Measurements from ENCODE around the gene CIDEB. TPM values are rescaled to one million over a fixed set of nuclear protein-coding genes. Genes with fewer than 3 reads are reported as not detected.
A peak's percentile ranks its signal among the peaks of the same experiment; 100 is the strongest.

Gene CIDEB
- total and polyA plus RNA-seq, 2 of the 4 experiments (the other 2 are of a cell fraction) = under 0.01 to 0.19 TPM

GRCh38 chr14:24353559-24354481, 46.0 kb upstream of the CIDEB start:
- H2BK20ac ChIP-seq (ENCODE audit: low read depth, low read length) = peak overlapping the region; percentile 64; the same call in 1 of the 2 replicates
- intact Hi-C loops (cut with micrococcal nuclease) (loop anchor here (1.0 kb wide), 1 partner anchor 11 kb away; no protein-coding TSS in a partner anchor), in situ Hi-C loops (cut with MboI; ENCODE audit: low sequenced_read_pairs) (no loop called here), dilution Hi-C loops (cut with HindIII; ENCODE audit: low sequenced_read_pairs, unreplicated experiment) (no loop called here)
- H4K91ac ChIP-seq (ENCODE audit: insufficient read depth, low read depth, low read length) = peak overlapping the region; percentile 14; the same call in 1 of the 2 replicates
- H2AK5ac ChIP-seq (ENCODE audit: low read depth, low read length) = peak overlapping the region; percentile 49
- peaks cover 3% of the 10 kb centered on the region; the same call in 1 of the 2 replicates for H3K9me1 ChIP-seq (ENCODE audit: insufficient read depth, low read length)
- DNase-seq (peak; percentile 81), ATAC-seq (ENCODE audit: low read depth) (peak; percentile 64)
- ChIA-PET CTCF (interaction anchor here (0.6 kb wide), 2 partner anchors 20 to 82 kb away, joined by 4 to 8 read pairs; no protein-coding TSS in a partner anchor), POLR2A (ENCODE audit: unreplicated experiment) (no interaction called here)
- no peak overlapping the region for H4K5ac ChIP-seq (ENCODE audit: low read depth, low read length)
- H3K9me3 ChIP-seq (ENCODE audit: control insufficient read depth, insufficient read depth, low read length) = no peaks in the 10 kb centered on the region
- H3K23ac ChIP-seq (ENCODE audit: low read depth, low read length) = no peak overlapping the region
- TF ChIP-seq BHLHE40 (IDR thresholded peaks at IDR 0.05; ENCODE audit: low read depth, low read length) (no peak), RCOR1 (IDR thresholded peaks at IDR 0.05; ENCODE audit: insufficient replicate concordance, low read length) (no peak), NFE2L2 (IDR thresholded peaks at IDR 0.05; ENCODE audit: low read depth, low read length) (no peak), FOS (IDR thresholded peaks at IDR 0.05; ENCODE audit: low read depth, low read length) (peak; percentile 46; the same call in 1 of the 2 replicates), CEBPB (IDR thresholded peaks at IDR 0.05; ENCODE audit: low read depth, low read length) (peak; percentile 97), CTCF (conservative IDR thresholded peaks at IDR 0.05; ENCODE audit: low read depth, low read length) (no peak), CHD1 (IDR thresholded peaks at IDR 0.05; ENCODE audit: low read depth, low read length) (no peak), RAD21 (IDR thresholded peaks at IDR 0.05; ENCODE audit: low read length) (no peak), USF2 (IDR thresholded peaks at IDR 0.05; ENCODE audit: low read depth, low read length) (no peak), SMC3 (IDR thresholded peaks at IDR 0.05; ENCODE audit: low read depth, low read length) (no peak)
- TF ChIP-seq, protein P1, sequence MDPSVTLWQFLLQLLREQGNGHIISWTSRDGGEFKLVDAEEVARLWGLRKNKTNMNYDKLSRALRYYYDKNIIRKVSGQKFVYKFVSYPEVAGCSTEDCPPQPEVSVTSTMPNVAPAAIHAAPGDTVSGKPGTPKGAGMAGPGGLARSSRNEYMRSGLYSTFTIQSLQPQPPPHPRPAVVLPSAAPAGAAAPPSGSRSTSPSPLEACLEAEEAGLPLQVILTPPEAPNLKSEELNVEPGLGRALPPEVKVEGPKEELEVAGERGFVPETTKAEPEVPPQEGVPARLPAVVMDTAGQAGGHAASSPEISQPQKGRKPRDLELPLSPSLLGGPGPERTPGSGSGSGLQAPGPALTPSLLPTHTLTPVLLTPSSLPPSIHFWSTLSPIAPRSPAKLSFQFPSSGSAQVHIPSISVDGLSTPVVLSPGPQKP (IDR thresholded peaks at IDR 0.05; ENCODE audit: borderline replicate concordance, low read depth, low read length) = no peak
- no peak overlapping the region for H4K8ac ChIP-seq (ENCODE audit: low read depth in 2 of 2, low read length in 2 of 2)
- 0 out of 2 replicates have a peak overlapping the region, but pooled peaks have one; percentile 60 for H2BK120ac ChIP-seq (ENCODE audit: low read depth, low read length)
- H3K79me1 ChIP-seq (ENCODE audit: low read depth in 1 of 2, low read length in 2 of 2) = no peaks in the 10 kb centered on the region
- peak overlapping the region; percentile 18; the same call in 1 of the 2 replicates for H3K4me2 ChIP-seq (ENCODE audit: low read depth, low read length)
- peaks cover 12% of the 10 kb centered on the region for H3K27me3 ChIP-seq (ENCODE audit: control insufficient read depth, insufficient read depth, low read length)
- peaks cover 9% of the 10 kb centered on the region for H3K4me1 ChIP-seq (ENCODE audit: control insufficient read depth, insufficient read depth, low read length)
- peak overlapping the region; percentile 77 for H3K18ac ChIP-seq (ENCODE audit: low read depth, low read length)
- 0 out of 3 replicates have a peak overlapping the region, but pooled peaks have one; percentile 20 for H2BK15ac ChIP-seq (ENCODE audit: low read depth, low read length)
- H3K56ac ChIP-seq (ENCODE audit: extremely low read depth, insufficient read depth, low read length) = no peak overlapping the region
- WGBS, 2 experiments (ENCODE audit: extremely low coverage in 2 of 2, insufficient read length in 1 of 2) = 100% methylated on average over 2 of the region's 5 CpGs; no CpG with 5 or more reads in 1 of the 2 experiments
- no peak overlapping the region for H3K27ac ChIP-seq (ENCODE audit: insufficient read depth, low read length)
- no peak overlapping the region for H3K14ac ChIP-seq (replicated peaks; ENCODE audit: low read depth, low read length)
- peak overlapping the region; percentile 40; the same call in 1 of the 2 replicates for H3K4ac ChIP-seq (ENCODE audit: low read depth, low read length)
- no peaks in the 10 kb centered on the region for H4K20me1 ChIP-seq (ENCODE audit: insufficient read depth, low read length)
- no TSS peak for BruUV-seq (replicated peaks)
- H2AFZ ChIP-seq (replicated peaks; ENCODE audit: low read length, poor library complexity) = no peak overlapping the region
- H3K9ac ChIP-seq (ENCODE audit: low read depth, low read length) = no peak overlapping the region
- H2AK9ac ChIP-seq (replicated peaks; ENCODE audit: low read depth, low read length, poor library complexity) = no peak overlapping the region
- H3K4me3 ChIP-seq (ENCODE audit: insufficient read depth, low read depth, low read length) = no peak overlapping the region
- H3K36me3 ChIP-seq (ENCODE audit: control insufficient read depth, insufficient read depth, low read length) = no peaks in the 10 kb centered on the region
- peak overlapping the region; percentile 5 for H2BK5ac ChIP-seq (ENCODE audit: low read depth, low read length, poor library complexity, severe bottlenecking)
